HG02610 (cell line): ENCODE data around the gene RPLP2.

Experiments
- ATAC-seq: cut with Tn5 transposase; IDR thresholded peaks from one replicate; pipeline ENCODE4 v1.9.1; 2021; ENCODE audit warnings: mild to moderate bottlenecking, moderate library complexity; ENCODE audit not compliant: unreplicated experiment

The RPLP2 gene

GRCh38 chr11:833114-833791, 23.5 kb downstream of the RPLP2 start:
- no peak for ATAC-seq

GRCh38 chr11:833849-834311, 24.1 kb downstream of the RPLP2 start:
- ATAC-seq = no peak

GRCh38 chr11:834371-835316, 24.9 kb downstream of the RPLP2 start:
- ATAC-seq = no peak

GRCh38 chr11:836274-836673, 26.5 kb downstream of the RPLP2 start:
- no peak for ATAC-seq

GRCh38 chr11:836700-837099, 26.9 kb downstream of the RPLP2 start:
- no peak for ATAC-seq

GRCh38 chr11:837189-837989, 27.6 kb downstream of the RPLP2 start:
- ATAC-seq = no peak

GRCh38 chr11:837990-838307, 28.2 kb downstream of the RPLP2 start:
- ATAC-seq = no peak

- ATAC-seq = no peak
Observed at GRCh38 chr11:838441-839279, 28.9 kb downstream of the RPLP2 start.

GRCh38 chr11:839280-839623, 29.5 kb downstream of the RPLP2 start:
- no peak for ATAC-seq

GRCh38 chr11:839875-840617, 30.3 kb downstream of the RPLP2 start:
- ATAC-seq = no peak

GRCh38 chr11:841981-842369, 32.2 kb downstream of the RPLP2 start:
- peak; percentile 24 for ATAC-seq

GRCh38 chr11:842370-843002, 32.7 kb downstream of the RPLP2 start, which contains the start of the genes POLR2L and TSPAN4:
Gene POLR2L, minus strand, starts transcription at chr11:842529. Its CDS starts 21 bp downstream, at chr11:842508.
Gene TSPAN4, plus strand, starts transcription at chr11:842852. Its CDS starts 7,453 bp downstream, at chr11:850305.
- peak; percentile 58 for ATAC-seq

GRCh38 chr11:843086-843734, 33.4 kb downstream of the RPLP2 start:
- no peak for ATAC-seq

GRCh38 chr11:843818-844692, 34.3 kb downstream of the RPLP2 start:
- no peak for ATAC-seq

GRCh38 chr11:844693-845644, 35.2 kb downstream of the RPLP2 start:
- no peak for ATAC-seq

GRCh38 chr11:845872-846495, 36.2 kb downstream of the RPLP2 start:
- no peak for ATAC-seq
